DOHH2 (cell line): ENCODE measurements around the gene ZBTB7A.
"Not testable (repeated sequence)": the region's sequence is repeated elsewhere in the genome, so short reads cannot be mapped to it uniquely, and the experiment has no call there.

ENCODE experiments used
- H3F3A ChIP-seq: fragments of 200-600 bp; sonication (generic), shearing (Covaris generic); 2 replicates; pipeline ENCODE4 v1.6.0; 2016; ENCODE audit warnings: antibody characterized with exemption, mild to moderate bottlenecking; ENCODE audit not compliant: control insufficient read depth, insufficient read depth
- H3K27ac ChIP-seq: fragments of 200-600 bp; sonication (generic); 2 replicates; pipeline ENCODE4 v1.5.1; 2014; ENCODE audit warnings: low read depth, mild to moderate bottlenecking, low read length, moderate library complexity
- H3K27me3 ChIP-seq: fragments of 200-600 bp; sonication (generic); 2 replicates; pipeline ENCODE4 v1.6.1; 2014; ENCODE audit warnings: mild to moderate bottlenecking, low read length, mixed read lengths; ENCODE audit not compliant: control insufficient read depth
- H3K36me3 ChIP-seq: fragments of 200-600 bp; sonication (generic); 2 replicates; pipeline ENCODE4 v1.6.1; 2014; ENCODE audit warnings: mild to moderate bottlenecking, low read length, moderate library complexity, mixed read lengths; ENCODE audit not compliant: control insufficient read depth
- H3K4me1 ChIP-seq: fragments of 200-600 bp; sonication (generic); 2 replicates; pipeline ENCODE4 v1.6.1; 2014; ENCODE audit warnings: mild to moderate bottlenecking, low read length, mixed read lengths; ENCODE audit not compliant: control insufficient read depth
- H3K4me2 ChIP-seq: fragments of 200-600 bp; sonication (generic); 2 replicates; pipeline ENCODE4 v1.6.0; 2014; ENCODE audit warnings: mild to moderate bottlenecking, low read length, moderate library complexity
- H3K4me3 ChIP-seq: fragments of 200-600 bp; sonication (generic); 2 replicates; pipeline ENCODE4 v1.5.1; 2014; ENCODE audit warnings: mild to moderate bottlenecking, low read length, mixed read lengths
- H3K79me2 ChIP-seq: fragments of 200-600 bp; sonication (generic); 2 replicates; pipeline ENCODE4 v1.6.1; 2014; ENCODE audit warnings: mild to moderate bottlenecking, low read length, mixed read lengths; ENCODE audit not compliant: control insufficient read depth
- H3K9me2 ChIP-seq: fragments of 200-600 bp; sonication (generic); replicated peaks from 2 replicates; pipeline ENCODE4 v1.6.1; 2014; ENCODE audit warnings: mild to moderate bottlenecking, low read length, mixed read lengths; ENCODE audit not compliant: control insufficient read depth
- H3K9me3 ChIP-seq: fragments of 200-600 bp; sonication (generic); 2 replicates; pipeline ENCODE4 v1.6.1; 2014; ENCODE audit warnings: antibody characterized with exemption, low read length, mixed read lengths; ENCODE audit not compliant: control insufficient read depth, insufficient read depth
- H4K20me1 ChIP-seq: fragments of 200-600 bp; sonication (generic); 2 replicates; pipeline ENCODE4 v1.6.0; 2014; ENCODE audit warnings: low read depth, mild to moderate bottlenecking, antibody characterized with exemption, low read length, moderate library complexity; ENCODE audit not compliant: control insufficient read depth, insufficient read depth
- EZH2phosphoT487 ChIP-seq: fragments of 200-600 bp; sonication (generic); IDR thresholded peaks from 2 replicates; pipeline ENCODE4 v1.6.1; 2017; ENCODE audit warnings: borderline replicate concordance, mild to moderate bottlenecking, antibody characterized with exemption, low read length, moderate library complexity, mixed read lengths
- TF ChIP-seq, protein P1 (sequence below): fragments of 200-600 bp; sonication (generic); IDR thresholded peaks from one replicate; pipeline ENCODE4 v1.5.1; 2014; ENCODE audit warnings: antibody characterized with exemption, mild to moderate bottlenecking, low read depth, low read length; ENCODE audit not compliant: poor library complexity, severe bottlenecking

The ZBTB7A gene

DNA sequence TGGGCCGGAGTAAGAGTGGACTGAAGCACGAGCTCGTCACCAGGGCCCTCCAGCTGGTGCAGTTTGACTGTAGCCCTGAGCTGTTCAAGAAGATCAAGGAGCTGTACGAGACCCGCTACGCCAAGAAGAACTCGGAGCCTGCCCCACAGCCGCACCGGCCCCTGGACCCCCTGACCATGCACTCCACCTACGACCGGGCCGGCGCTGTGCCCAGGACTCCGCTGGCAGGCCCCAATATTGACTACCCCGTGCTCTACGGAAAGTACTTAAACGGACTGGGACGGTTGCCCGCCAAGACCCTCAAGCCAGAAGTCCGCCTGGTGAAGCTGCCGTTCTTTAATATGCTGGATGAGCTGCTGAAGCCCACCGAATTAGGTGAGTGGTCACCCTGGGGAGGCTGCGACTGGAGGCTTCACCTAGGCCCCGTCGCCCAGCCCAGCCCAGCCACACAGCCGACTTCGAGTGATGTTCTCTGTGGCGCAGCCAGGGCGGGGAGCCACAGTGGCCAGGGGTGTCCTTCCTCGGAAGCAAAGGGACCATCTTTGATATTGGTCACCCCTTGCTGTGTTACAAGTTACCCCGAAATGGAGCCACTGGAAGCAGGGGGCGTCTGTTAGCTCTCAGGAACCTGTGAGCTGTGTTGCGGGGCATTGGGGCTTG is 53.6 kb downstream of the ZBTB7A start:
- Histone ChIP-seq H3K9me3 (no peaks in the 10 kb centered on the region), H4K20me1 (peaks cover 5% of the 10 kb centered on the region; the same call in 1 of the 2 replicates), H3K9me2 (no peaks in the 10 kb centered on the region), H3K4me1 (peaks cover 11% of the 10 kb centered on the region), H3K79me2 (peaks cover 73% of the 10 kb centered on the region), H3K4me3 (no peak overlapping the region), H3K4me2 (no peak overlapping the region), H3F3A (no peaks in the 10 kb centered on the region), H3K27me3 (no peaks in the 10 kb centered on the region), H3K27ac (no peak overlapping the region), H3K36me3 (peaks cover 28% of the 10 kb centered on the region)
- TF ChIP-seq, protein P1, sequence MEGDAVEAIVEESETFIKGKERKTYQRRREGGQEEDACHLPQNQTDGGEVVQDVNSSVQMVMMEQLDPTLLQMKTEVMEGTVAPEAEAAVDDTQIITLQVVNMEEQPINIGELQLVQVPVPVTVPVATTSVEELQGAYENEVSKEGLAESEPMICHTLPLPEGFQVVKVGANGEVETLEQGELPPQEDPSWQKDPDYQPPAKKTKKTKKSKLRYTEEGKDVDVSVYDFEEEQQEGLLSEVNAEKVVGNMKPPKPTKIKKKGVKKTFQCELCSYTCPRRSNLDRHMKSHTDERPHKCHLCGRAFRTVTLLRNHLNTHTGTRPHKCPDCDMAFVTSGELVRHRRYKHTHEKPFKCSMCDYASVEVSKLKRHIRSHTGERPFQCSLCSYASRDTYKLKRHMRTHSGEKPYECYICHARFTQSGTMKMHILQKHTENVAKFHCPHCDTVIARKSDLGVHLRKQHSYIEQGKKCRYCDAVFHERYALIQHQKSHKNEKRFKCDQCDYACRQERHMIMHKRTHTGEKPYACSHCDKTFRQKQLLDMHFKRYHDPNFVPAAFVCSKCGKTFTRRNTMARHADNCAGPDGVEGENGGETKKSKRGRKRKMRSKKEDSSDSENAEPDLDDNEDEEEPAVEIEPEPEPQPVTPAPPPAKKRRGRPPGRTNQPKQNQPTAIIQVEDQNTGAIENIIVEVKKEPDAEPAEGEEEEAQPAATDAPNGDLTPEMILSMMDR: no peak
- no peak for TF ChIP-seq EZH2phosphoT487

DNA sequence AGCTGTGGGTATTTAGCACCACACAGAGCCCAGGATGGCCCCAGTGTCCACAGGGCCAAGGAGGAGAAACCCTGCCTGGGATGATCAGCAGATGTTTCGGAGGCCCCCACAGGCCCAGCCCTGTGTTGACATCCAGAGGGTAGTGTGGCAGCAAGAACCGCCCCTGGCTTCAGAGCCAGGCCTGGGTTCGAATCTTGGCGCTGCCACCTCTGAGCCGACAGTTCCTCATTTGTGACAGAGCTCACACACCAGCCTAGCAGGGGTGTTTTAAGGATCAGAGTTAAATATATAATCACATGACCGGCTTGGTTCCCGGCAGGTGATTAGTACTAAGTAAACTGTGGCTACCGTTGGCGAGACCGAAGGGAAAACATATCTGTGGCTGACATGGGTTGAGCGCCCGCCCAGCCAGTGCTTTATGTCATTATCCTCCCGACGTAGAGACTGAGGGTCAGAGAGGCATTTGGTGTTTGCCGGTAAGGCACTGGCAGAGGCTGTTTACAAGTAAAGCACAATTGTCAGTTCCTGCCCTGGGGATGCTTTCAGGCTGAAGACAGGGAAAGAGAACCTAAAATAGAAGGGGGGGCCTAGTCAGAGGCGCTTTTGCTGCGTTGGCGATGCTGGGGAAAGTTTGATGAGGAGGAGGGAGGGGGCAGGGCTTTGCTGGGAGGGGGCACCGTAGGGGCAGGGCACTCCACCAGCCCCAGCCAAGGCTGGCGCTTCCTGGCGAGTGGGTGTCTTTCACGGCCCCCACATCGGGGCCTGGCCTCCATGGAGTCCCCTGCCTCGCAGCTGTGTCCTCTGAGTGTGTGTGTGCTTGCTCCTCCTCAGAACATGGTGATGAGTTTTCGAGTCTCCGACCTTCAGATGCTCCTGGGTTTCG is 54.4 kb downstream of the ZBTB7A start:
- Histone ChIP-seq H3K36me3 (peaks cover 28% of the 10 kb centered on the region), H3K79me2 (peaks cover 74% of the 10 kb centered on the region)

DNA sequence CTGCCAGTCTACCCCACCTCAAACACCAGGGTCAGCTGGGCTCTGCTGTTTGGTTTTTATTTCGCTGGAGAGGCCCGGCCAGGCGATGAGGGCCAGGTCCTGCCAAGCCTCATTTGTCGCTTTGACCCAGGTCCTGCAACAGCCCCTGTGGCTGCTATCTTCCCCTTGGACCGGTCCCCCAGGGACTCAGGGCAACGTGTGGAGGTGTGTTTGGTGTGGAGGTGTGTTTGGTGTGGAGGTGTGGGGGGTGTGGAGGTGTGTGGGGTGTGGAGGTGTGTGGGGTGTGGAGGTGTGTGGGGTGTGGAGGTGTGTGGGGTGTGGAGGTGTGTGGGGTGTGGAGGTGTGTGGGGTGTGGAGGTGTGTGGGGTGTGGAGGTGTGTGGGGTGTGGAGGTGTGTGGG is 55.3 kb downstream of the ZBTB7A start:
- H3F3A ChIP-seq, H3K9me3 ChIP-seq, H4K20me1 ChIP-seq, H3K27ac ChIP-seq, H3K4me2 ChIP-seq, H3K9me2 ChIP-seq, H3K4me3 ChIP-seq, H3K27me3 ChIP-seq: not testable (repeated sequence)
- Histone ChIP-seq H3K4me1 (peaks cover 14% of the 10 kb centered on the region), H3K79me2 (peaks cover 71% of the 10 kb centered on the region), H3K36me3 (peaks cover 28% of the 10 kb centered on the region)

More for the DNA sequence above, 54.4 kb downstream of the ZBTB7A start:
- Histone ChIP-seq H3K4me3 (no peak overlapping the region), H3K9me3 (no peaks in the 10 kb centered on the region), H3K4me2 (no peak overlapping the region), H3K9me2 (no peaks in the 10 kb centered on the region), H3K4me1 (peaks cover 11% of the 10 kb centered on the region), H4K20me1 (peaks cover 5% of the 10 kb centered on the region; the same call in 1 of the 2 replicates), H3K27me3 (no peaks in the 10 kb centered on the region), H3K27ac (no peak overlapping the region), H3F3A (no peaks in the 10 kb centered on the region)
- TF ChIP-seq EZH2phosphoT487: no peak

DNA sequence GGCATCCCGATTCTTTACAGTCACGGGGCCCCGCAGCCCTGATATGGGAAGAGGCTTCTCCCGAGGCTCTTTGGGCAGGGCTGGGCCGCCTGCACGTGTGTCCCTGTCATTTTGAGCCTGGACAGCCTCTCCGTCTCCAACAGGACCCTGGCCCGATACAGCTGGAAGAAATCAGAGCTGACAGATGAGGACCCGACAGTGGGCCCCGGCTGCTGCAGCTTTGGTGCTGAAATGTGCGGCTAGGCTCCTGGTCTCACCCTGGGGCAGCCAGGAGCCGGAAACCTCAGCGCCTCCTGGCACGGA is 55.9 kb downstream of the ZBTB7A start:
- Histone ChIP-seq H3K27ac (no peak overlapping the region), H3K79me2 (peaks cover 66% of the 10 kb centered on the region), H3K4me3 (no peak overlapping the region), H4K20me1 (peaks cover 5% of the 10 kb centered on the region; the same call in 1 of the 2 replicates), H3K4me2 (no peak overlapping the region), H3K4me1 (peaks cover 15% of the 10 kb centered on the region), H3K9me3 (no peaks in the 10 kb centered on the region), H3K36me3 (peaks cover 26% of the 10 kb centered on the region), H3F3A (peaks cover 3% of the 10 kb centered on the region), H3K27me3 (no peaks in the 10 kb centered on the region), H3K9me2 (no peaks in the 10 kb centered on the region)
- TF ChIP-seq EZH2phosphoT487: no peak
- TF ChIP-seq, protein P1: no peak
